SK-N-SH (cell line): Measurements from ENCODE around the gene RPL13.

Experiments
- CTCF ChIP-seq: fragments of 200-600 bp; sonication (generic); IDR thresholded peaks from 2 replicates; pipeline ENCODE4 v1.6.1; 2017; ENCODE audit warnings: antibody characterized with exemption, mild to moderate bottlenecking, moderate library complexity
- FOSL2 ChIP-seq: IDR thresholded peaks from 2 replicates; pipeline ENCODE4 v1.4.0; 2012; ENCODE audit warnings: low read depth, mild to moderate bottlenecking, moderate library complexity, borderline replicate concordance
- GABPA ChIP-seq: IDR thresholded peaks from 2 replicates; pipeline ENCODE4 v1.4.0; 2012; ENCODE audit warnings: low read depth, mild to moderate bottlenecking
- GATA2 ChIP-seq: sonication (generic); formaldehyde crosslinking; IDR thresholded peaks from 2 replicates; pipeline ENCODE4 v1.5.0; 2020; ENCODE audit warnings: mild to moderate bottlenecking, missing genetic modification reagents
- MAX ChIP-seq: IDR thresholded peaks from 2 replicates; pipeline ENCODE4 v1.4.0; 2012; ENCODE audit warnings: low read depth
- NFIC ChIP-seq: IDR thresholded peaks from 2 replicates; pipeline ENCODE4 v1.4.0; 2012; ENCODE audit warnings: borderline replicate concordance
- PBX3 ChIP-seq: IDR thresholded peaks from 2 replicates; pipeline ENCODE4; 2012
- POLR2AphosphoS5 ChIP-seq: IDR thresholded peaks from 2 replicates; pipeline ENCODE4 v1.6.1; 2012; ENCODE audit warnings: low read depth, low read length
- SMC3 ChIP-seq: IDR thresholded peaks from 2 replicates; pipeline ENCODE4 v1.6.1; 2012; ENCODE audit warnings: low read depth, low read length, improper control_type of control experiment
- TAF1 ChIP-seq: IDR thresholded peaks from 2 replicates; pipeline ENCODE4 v1.6.1; 2012; ENCODE audit warnings: low read depth, mild to moderate bottlenecking, low read length, moderate library complexity, borderline replicate concordance
- ZBTB33 ChIP-seq: IDR thresholded peaks from 2 replicates; pipeline ENCODE4 v1.4.0; 2012; ENCODE audit warnings: low read depth, borderline replicate concordance

GRCh38 chr16:89547291-89547690 is 13.2 kb upstream of the RPL13 start:
- no peak for TF ChIP-seq GABPA
- no peak for TF ChIP-seq POLR2AphosphoS5
- TF ChIP-seq NFIC = no peak
- TF ChIP-seq PBX3 = no peak
- no peak for TF ChIP-seq TAF1
- no peak for TF ChIP-seq ZBTB33
- no peak for TF ChIP-seq CTCF
- TF ChIP-seq MAX = no peak
- TF ChIP-seq GATA2 = no peak
- no peak for TF ChIP-seq SMC3
- TF ChIP-seq FOSL2 = no peak
